Measurements from ENCODE around the gene IQGAP2.
"Not testable (repeated sequence)": the region's sequence is repeated elsewhere in the genome, so short reads cannot be mapped to it uniquely, and the experiment has no call there.

Gene IQGAP2

DNA sequence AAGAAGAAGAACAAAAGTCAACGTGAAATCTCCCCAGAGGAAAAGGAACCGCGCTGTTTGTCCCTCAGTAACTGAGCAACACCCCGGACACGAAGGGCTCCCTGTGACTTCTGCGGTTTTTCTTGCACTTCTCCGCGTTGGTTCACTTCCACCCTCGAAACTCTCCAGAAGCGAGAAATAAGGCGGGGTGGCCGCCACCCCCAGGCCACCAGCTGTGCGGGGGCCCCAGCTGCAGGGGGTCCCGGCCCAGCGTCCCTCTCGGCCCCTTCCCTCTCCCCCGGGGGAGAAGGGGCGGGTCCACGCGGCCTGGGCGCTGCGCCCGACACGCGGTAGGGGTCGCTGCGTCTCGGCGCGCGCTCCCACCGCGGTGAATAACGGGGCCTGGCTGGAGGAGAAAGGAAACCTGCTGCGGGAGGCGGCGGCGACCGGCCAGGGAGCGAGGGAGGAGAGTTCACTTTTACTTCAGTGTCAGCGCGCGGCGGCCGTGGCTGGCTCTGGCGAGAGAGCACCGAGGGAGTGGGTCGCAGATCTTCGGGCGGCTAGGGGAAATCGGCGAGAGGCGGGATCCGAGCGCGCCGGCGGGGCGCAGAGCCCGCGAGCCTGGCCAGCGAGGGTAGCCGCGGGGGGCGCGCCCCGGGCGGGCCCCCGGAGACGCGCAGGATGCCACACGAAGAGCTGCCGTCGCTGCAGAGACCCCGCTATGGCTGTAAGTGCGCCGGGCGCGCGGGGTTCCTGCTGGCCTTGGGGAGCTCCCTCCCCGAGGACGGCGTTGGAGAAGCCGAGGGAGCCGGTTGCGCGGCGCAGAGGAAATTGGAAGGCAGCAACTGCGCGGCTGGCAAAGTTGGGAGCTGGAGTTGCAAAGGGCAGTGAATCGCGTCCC, at the start of gene IQGAP2:
Gene IQGAP2, plus strand, starts transcription at position 400 of the 880 bp plus-strand sequence. Its CDS starts 261 bp downstream, at position 661.
- DNase-seq (ENCODE audit: low read depth, low spot score) = peak; percentile 90

DNA sequence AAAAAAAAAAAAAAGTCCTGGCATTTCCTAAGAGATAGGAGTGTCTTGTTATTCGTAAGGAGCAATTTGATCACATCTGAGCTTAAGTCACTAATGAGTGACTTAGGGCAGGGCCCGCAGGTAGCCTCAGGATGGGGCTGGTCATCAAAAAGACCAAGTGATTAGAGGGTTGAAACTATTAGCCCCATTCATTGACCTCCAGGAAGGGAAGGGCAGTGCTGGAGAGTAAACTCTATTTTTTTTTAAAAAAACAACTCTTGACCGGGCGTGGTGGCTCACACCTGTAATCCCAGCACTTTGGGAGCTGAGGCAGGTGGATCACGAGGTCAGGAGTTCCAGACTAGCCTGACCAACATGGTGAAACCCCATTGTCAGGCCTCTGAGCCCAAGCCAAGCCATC, 46.2 kb upstream of the IQGAP2 start:
- no peak for DNase-seq (ENCODE audit: low read depth, low spot score)

DNA sequence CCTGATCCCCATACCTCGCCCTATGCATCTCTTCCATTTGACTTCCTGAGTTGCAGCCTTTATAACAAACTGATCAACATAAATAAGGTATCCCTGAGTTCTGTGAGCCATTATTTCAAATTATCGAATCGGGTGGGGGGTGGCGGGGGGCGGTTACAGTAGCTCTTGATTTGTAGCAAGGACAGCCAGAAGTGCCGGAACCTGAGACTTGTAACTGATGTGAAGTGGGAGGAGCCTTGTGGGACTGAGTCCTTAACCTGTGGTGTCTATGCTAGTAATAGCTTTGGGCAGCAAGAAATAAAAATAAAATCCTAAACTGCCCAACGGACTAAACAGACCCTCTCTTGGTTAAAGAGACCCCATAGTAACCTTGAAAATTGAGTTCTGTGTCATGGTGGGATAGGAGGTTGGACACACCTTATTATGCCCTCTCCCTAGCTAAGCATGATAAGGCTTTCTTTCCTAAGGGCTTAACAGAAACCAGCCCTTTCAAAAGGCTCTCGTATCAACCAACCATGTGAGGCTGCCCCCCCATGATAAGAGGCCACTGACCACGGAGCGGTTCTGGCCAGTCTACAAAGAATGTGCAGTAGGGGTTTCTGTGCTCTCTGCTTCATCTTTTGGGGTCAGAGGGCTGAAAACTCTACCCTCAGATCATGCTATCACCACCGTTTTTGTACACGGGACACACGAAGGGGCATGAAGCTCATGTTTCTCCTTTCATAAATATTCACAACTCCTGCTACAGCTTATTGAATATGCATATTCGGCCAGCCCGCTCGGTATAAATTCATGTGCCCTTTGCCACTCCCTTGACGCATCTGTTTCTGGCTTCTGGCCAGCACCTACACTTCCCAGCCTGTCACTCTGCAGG, 39.5 kb upstream of the IQGAP2 start:
- peak; percentile 52 for DNase-seq (ENCODE audit: low read depth, low spot score)

DNA sequence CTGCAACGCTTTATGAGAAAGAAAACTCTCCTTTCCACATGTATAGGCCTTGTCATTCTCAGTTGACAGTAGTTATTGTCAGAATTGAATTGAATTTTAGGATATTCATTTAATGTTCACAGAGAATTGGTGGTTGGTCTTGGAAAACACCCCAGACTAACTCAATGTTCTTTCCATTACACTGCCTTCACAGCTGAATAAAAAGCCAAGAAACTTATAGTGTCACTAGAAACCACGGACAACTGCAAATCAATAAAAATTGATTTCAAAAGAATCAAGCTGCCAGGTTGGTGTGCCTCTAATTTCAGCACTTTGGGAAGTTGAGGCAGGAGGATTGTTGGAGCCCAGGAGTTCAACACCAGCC, 38.9 kb upstream of the IQGAP2 start:
- DNase-seq (ENCODE audit: low read depth, low spot score) = no peak

DNA sequence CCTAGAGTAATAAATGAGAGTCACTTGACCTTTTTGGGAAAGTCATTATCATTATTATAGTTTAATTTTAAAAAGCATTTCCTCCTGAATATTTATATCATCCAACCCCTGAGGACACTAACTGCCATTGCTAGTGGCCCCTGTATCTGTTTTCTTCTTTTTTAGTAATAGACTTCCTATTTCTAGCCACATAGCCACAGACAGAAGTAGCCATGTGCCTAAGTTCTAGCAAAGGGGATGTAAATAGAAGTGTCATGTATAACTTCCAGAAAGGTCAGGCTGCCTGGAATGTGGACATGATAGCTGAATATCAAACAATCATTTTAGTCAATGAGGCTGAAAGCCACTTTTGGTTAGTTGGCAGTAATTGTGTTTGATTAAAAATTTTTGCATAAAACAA, 37.5 kb upstream of the IQGAP2 start:
- DNase-seq (ENCODE audit: low read depth, low spot score) = no peak

DNA sequence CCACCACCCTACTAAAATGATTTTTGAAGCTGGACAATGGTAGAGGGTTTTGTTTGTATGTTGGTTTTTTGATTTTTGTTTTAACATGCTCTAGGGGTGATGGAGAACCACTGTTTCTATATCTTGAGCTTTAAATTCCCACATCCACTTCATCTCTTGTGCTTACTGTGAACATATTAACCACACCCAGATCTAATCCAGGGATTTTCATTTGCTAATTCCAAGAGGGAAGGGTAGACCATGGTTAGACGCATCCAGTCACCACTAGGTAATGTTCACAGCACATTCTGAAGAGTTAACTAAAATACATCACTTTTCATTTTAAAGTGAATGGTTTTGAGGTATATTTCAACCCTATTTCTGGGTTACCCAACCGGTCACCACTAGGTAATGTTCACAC, 36.5 kb upstream of the IQGAP2 start:
- no peak for DNase-seq (ENCODE audit: low read depth, low spot score)

- peak; percentile 24 for DNase-seq (ENCODE audit: low read depth, low spot score)
Observed at GRCh38 chr5:76367623-76368371, 35.3 kb upstream of the IQGAP2 start.

DNA sequence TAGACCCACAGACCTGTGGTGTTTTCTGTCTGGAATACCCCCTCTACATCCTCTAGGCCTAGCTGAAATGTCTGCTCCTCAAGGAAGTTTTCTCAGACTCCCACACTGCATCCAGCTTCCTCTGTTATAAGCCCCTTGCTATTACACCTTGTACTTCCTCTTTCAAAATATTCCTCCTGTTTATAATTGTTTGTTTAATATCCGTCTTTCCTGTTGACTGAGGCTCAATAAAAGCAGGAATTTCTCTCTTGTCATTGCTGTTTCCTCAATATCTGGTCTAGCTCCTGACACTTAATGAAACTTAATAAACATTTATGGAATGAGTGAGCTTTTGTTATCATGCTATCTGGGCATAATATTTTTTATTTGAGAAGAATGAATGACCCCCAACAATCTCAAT, 34.1 kb upstream of the IQGAP2 start:
- DNase-seq (ENCODE audit: low read depth, low spot score) = no peak

- not testable (repeated sequence) for DNase-seq (ENCODE audit: low read depth, low spot score)
Observed at GRCh38 chr5:76369668-76370067, 33.4 kb upstream of the IQGAP2 start.

DNA sequence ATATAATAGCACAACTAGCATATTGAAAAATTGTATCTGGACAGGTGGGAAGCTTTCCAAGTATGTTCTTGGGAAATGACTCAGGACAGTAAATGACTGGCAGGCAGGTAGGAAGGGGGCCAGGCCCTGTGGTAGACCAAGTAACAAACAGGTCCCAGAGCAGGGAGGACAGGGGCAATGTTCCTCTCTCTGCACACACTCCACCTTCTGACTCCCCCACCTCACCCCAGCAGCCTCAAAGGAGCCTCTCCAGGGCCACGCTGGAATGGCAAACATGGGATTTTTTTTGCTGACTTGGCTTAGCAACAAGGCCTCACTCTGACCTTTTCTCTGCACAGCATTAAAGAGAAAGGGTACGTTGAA, 31.1 kb upstream of the IQGAP2 start:
- DNase-seq (ENCODE audit: low read depth, low spot score) = peak; percentile 25

- peak; percentile 84 for DNase-seq (ENCODE audit: low read depth, low spot score)
Observed at GRCh38 chr5:76372323-76373054, 30.6 kb upstream of the IQGAP2 start.

GRCh38 chr5:76376148-76376865, 26.8 kb upstream of the IQGAP2 start:
- DNase-seq (ENCODE audit: low read depth, low spot score) = peak; percentile 54

DNA sequence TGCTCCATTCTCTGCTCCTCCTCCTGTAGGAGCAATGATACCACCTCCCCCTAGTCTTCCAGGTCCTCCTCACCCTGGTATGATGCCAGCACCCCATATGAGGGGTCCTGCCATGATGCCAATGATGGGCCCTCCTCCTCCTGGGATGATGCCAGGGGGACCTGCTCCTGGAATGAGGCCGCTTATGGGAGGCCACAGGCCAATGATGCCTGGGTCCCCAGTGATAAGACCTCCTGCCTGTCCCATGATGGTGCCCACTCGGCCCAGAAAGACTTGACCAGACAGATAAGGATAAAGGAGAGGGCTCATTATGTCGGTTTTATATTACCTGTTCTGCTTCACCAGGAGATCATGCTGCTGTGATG, 26.2 kb upstream of the IQGAP2 start:
- no peak for DNase-seq (ENCODE audit: low read depth, low spot score)

- no peak for DNase-seq (ENCODE audit: low read depth, low spot score)
Observed at GRCh38 chr5:76378355-76378754, 24.7 kb upstream of the IQGAP2 start.

DNA sequence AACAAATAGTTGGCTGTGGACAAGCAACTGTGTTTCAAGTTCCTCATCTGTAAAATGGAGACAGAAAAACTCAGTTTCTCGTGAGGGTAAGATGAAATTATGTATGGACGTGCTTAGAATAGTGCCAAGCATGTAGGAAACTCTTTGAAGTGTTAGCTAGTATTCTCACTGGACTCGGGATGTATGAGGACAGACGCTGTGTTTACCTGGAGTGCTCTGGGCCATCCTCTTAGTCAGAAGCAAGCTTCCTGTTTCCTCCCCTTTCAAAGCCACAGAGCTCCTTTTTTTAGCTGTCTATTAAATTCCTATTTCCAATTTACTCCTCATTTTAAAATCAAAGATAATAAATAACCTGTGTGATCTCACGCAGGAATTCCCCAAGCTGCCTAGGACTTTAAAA, 23.8 kb upstream of the IQGAP2 start:
- no peak for DNase-seq (ENCODE audit: low read depth, low spot score)

- no peak for DNase-seq (ENCODE audit: low read depth, low spot score)
Observed at GRCh38 chr5:76379855-76380254, 23.2 kb upstream of the IQGAP2 start.

DNA sequence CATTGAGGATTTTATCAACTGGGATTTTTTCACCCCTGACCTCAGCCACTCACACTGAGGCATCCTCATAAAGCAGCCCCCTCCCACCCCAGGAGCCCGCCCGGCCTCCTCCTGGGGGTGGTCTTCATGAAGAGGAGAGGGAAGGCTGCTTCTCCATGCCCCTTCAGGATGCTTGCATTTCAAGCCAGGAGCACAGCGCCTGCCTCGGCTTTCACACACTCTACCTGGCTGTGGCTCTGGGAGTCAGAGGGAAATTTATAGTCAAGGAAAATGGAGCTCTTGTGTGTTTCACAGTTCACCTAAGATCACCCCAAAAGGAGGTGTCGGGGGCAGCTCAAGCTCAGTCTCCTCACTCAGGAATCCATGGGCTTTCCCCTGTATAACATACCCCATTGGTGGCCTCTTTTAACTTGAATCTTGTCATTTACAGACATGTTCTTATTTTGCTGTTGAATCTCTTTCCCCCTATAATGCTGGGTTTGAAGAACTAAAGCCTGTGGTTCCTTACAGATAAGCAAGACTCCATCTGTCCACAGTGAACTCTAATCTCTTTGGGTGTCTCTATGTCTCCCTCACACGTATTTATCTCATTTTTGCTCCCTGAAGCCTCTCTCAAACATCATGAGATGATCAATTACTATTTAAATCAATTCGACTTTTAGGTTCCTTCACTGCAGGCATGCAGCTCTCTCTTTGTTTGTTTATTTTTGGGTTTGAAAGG, 22.6 kb upstream of the IQGAP2 start:
- DNase-seq (ENCODE audit: low read depth, low spot score) = no peak

- DNase-seq (ENCODE audit: low read depth, low spot score) = no peak
Observed at GRCh38 chr5:76383126-76383832, 19.8 kb upstream of the IQGAP2 start.

- no peak for DNase-seq (ENCODE audit: low read depth, low spot score)
Observed at GRCh38 chr5:76384189-76384588, 18.9 kb upstream of the IQGAP2 start.

Measured in astrocyte of the hippocampus (primary cell).